GM13977 (cell line): ENCODE measurements around the gene TTC12.
A peak's percentile ranks its signal among the peaks of the same experiment; 100 is the strongest.

Source experiments
- DNase-seq: peaks from one replicate; pipeline ENCODE4 v3.0.0; 2012; ENCODE audit warnings: low spot score
- in situ Hi-C: fragments of 300-500 bp; cut with MboI; formaldehyde crosslinking; loops from one replicate; pipeline ENCODE4 v1.12.0; 2022; ENCODE audit warnings: low sequenced_read_pairs, low pct_unique_long_range_greater_than_20kb, mixed read lengths, inconsistent platforms; ENCODE audit not compliant: unreplicated experiment
- TF ChIP-seq, protein P1 (sequence below): IDR thresholded peaks from 2 replicates; pipeline ENCODE4 v1.5.1; 2012; ENCODE audit warnings: mild to moderate bottlenecking, control low read depth; ENCODE audit not compliant: insufficient read depth; ENCODE audit errors: extremely low read depth, missing control alignments

The TTC12 gene

DNA sequence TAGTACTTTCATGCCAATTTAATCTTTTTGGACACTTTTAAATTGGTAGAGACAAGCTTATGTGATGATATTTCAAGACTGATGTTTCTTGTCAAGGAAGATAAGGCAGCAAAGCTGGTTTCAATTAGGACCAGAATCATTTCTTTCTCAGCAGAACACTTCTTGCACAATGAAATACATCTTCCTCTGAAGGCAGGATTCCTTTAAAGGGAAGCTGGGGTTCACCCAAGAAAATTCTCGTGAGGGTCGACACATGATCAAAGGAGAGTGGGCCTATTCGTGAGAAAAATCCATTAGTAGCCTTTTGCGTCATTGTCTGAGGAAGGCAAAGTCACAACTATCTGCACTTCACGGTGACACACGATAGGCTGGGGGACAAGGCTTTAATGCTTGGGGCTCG lies 17.6 kb downstream of the TTC12 start:
- TF ChIP-seq, protein P1, sequence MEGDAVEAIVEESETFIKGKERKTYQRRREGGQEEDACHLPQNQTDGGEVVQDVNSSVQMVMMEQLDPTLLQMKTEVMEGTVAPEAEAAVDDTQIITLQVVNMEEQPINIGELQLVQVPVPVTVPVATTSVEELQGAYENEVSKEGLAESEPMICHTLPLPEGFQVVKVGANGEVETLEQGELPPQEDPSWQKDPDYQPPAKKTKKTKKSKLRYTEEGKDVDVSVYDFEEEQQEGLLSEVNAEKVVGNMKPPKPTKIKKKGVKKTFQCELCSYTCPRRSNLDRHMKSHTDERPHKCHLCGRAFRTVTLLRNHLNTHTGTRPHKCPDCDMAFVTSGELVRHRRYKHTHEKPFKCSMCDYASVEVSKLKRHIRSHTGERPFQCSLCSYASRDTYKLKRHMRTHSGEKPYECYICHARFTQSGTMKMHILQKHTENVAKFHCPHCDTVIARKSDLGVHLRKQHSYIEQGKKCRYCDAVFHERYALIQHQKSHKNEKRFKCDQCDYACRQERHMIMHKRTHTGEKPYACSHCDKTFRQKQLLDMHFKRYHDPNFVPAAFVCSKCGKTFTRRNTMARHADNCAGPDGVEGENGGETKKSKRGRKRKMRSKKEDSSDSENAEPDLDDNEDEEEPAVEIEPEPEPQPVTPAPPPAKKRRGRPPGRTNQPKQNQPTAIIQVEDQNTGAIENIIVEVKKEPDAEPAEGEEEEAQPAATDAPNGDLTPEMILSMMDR = no peak
- DNase-seq = no peak
- in situ Hi-C loops = no loop called here

DNA sequence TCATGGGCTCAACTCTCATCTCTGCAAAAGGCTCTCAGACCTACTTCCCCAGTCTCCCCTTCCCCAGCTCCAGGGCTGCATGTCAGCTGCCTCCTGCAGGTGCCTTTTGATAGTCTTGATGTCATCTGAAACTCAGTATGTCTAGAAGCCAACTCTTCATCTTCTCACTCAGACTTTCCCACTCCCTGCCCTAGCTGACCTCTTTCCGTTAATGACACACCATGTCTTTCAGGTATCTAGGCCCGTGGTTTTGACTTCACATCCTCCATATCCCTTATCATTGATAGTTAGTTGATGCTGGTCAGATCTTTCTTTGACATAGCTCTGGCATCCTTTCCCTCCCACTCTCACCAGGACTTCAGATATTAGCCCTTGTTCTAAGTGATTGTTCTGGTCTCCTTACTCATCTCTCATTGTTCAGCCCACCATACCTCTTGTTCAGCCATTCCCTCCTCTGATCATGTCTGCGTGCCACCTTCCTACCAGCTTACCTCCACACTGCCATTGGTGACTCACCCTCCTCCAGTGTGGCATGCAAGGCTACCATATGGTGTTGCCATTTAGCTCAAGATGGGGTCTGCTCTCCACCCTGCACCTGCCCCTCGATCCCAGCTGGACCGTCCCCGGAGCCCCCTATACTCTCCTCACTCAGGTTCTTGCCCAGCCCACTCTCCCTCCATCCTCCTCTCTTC lies 18.4 kb downstream of the TTC12 start:
- TF ChIP-seq, protein P1 = no peak
- DNase-seq = peak; percentile 35
- in situ Hi-C loops = no loop called here

DNA sequence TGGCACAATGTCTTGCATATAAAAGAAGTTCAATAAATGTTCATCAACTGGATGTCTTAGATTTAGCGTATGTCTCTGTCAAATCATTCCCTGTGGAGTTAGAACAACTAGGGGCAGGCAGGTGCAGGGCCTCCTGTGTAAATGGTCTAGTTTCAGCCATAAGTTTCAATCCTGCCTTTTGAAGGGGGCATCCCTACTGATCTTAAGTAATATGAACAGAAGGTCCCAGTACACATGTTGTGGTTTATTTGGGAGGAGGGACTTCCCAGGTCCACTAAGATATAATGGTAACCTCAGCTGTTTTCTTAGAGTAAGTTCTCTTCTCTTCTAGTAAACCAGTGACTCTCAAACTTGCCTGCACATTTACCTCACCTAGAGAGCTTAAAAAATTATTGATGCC lies 19.8 kb downstream of the TTC12 start:
- in situ Hi-C loops = no loop called here
- DNase-seq = peak; percentile 29
- TF ChIP-seq, protein P1 = no peak

DNA sequence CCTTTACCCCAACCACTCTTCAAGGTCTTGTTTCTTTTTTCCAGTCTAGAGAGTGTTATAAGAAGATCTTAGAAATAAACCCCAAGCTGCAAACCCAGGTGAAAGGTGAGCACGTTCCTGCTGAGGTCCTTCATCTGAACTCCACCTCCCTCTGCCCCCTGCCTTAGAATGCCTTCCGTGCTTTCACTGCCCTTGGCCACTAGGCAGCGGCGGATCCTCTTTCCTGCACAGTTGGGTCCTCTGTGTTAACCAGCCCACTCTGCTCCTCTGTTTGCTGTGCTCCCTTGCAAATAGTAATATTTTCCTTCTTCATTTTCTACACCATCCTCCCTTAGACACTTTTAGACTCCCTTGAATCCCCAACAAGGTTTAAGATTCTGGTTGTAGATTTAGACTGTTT lies 24.3 kb downstream of the TTC12 start:
- TF ChIP-seq, protein P1 = no peak
- no peak for DNase-seq
- in situ Hi-C loops = no loop called here

DNA sequence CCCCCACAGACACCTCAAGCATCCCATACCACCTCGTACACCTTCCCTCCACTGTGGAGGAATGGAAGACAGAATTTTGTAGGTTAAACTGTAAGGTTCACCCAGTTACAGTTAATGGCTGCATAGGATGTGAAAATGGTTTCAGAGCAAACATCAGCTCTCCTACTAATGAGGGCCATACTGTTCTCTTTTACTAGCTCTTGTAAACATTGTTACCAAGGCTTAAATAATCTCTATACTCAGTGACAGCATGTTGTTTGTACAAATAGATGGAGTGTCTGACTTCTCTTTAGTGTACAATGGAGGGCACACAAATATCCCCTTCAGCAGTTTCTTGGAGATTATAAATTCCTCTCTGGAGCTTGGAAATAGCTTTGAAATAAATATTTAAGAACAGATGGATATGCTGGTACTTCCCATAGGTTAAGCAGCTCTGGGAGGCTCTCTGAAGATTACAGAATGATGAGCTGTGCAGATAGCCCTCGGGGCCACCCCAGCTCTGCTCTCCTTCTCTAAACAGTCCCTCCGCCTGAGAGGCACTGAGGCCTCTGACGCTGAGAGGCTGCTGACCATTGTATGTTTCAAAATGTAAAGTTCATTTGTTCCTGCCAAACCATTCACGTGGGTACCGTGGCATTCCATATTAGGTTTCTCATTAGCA lies 25.7 kb downstream of the TTC12 start:
- no peak for DNase-seq
- TF ChIP-seq, protein P1 = no peak
- in situ Hi-C loops = no loop called here

DNA sequence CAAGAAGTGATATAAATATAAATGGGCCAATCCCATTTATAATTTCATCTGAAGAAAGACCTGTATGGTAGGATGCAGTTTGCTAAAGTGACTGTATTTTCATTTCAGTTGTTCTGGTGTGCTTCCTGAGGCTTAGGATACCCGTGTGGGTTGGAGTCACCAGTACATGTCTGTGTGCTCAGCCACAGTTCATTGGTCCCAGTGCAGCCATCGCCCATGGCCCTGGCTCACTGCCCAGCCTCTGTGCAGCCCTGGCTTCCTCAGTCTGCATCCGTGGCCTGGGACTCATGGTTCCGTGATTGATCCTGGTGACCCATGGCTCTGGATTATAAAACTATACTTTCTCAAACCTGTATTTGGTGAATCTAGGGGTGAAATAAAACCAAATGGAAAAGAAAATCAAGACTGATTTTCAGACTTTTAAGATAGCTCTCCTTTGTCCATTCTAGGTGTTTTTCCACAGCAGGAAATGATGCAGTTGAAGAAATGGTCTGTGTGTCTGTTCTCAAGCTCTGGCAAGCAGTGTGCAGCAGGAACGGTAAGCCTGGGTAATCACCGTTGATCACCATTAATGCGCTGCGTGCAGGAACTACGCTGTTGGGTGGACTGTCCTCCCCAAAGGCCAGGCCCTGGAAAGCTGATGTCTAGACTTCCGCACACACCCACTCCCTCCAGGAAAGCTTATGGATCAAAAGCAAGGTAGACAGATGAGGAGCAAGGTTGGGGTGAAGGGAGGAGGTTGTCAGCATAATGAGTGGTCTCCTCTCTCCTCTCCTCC lies 27.2 kb downstream of the TTC12 start:
- TF ChIP-seq, protein P1 = no peak
- no peak for DNase-seq
- in situ Hi-C loops = no loop called here
